Measurements from ENCODE around the gene LYRM4.

GRCh38 chr6:5067305-5067704 is 193.4 kb downstream of the LYRM4 start:
- no peak for TF ChIP-seq ELK4 (IDR thresholded peaks at IDR 0.05; ENCODE audit: borderline replicate concordance, low read depth, low read length)
- TF ChIP-seq REST (tag by site-specific recombination; IDR thresholded peaks at IDR 0.05): no peak
- TF ChIP-seq ZNF350 (tag by site-specific recombination; IDR thresholded peaks at IDR 0.05): no peak
- no peak for TF ChIP-seq ZNF639 (tag by site-specific recombination; IDR thresholded peaks at IDR 0.05)
- no peak for TF ChIP-seq CTCF (tag by site-specific recombination; IDR thresholded peaks at IDR 0.05)
- TF ChIP-seq ZNF645 (tag by site-specific recombination; IDR thresholded peaks at IDR 0.05): no peak
- TF ChIP-seq ZNF830 (tag by site-specific recombination; IDR thresholded peaks at IDR 0.05; ENCODE audit: low read depth): no peak
- no peak for TF ChIP-seq ZBTB11 (tag by site-specific recombination; conservative IDR thresholded peaks at IDR 0.05; ENCODE audit: low read depth)
- no peak for TF ChIP-seq ZBTB26 (tag by site-specific recombination; optimal IDR thresholded peaks at IDR 0.05)
- TF ChIP-seq ZSCAN5A (tag by site-specific recombination; IDR thresholded peaks at IDR 0.05): no peak
- no peak for TF ChIP-seq ZIC2 (tag by site-specific recombination; IDR thresholded peaks at IDR 0.05)
- TF ChIP-seq PATZ1 (tag by site-specific recombination; IDR thresholded peaks at IDR 0.05): no peak
- no peak for TF ChIP-seq YY1 (tag by site-specific recombination; IDR thresholded peaks at IDR 0.05)
- no peak for TF ChIP-seq ZEB2 (tag by site-specific recombination; IDR thresholded peaks at IDR 0.05)

All from HEK293 (cell line).